Activated T-helper 2 cell treated with anti-CD3 and anti-CD28 coated beads, Interferon-gamma antibody, Interleukin-2, Interleukin-4, amounts not matched to agents 10 μg/mL and 5 μg/mL and 100 μg/mL, durations not matched to agents 14 hours and 24 hours and 36 hours (primary cell): Measurements from ENCODE around the gene RNF4. TPM values are rescaled to one million over a fixed set of nuclear protein-coding genes. Genes with fewer than 3 reads are reported as not detected.

ENCODE experiments used
- DNase-seq: peaks from one replicate; pipeline ENCODE4 v3.0.0; 2021; ENCODE audit warnings: low spot score
- H3K27ac Mint-ChIP-seq: one replicate; pipeline ENCODE4 v1.8.0; 2021; ENCODE audit warnings: mixed read lengths
- H3K27me3 Mint-ChIP-seq: one replicate; pipeline ENCODE4 v1.8.0; 2021; ENCODE audit warnings: low read depth, mixed read lengths
- H3K36me3 Mint-ChIP-seq: one replicate; pipeline ENCODE4 v1.8.0; 2021; ENCODE audit warnings: low read depth, mixed read lengths
- H3K4me1 Mint-ChIP-seq: one replicate; pipeline ENCODE4 v1.8.0; 2021; ENCODE audit warnings: low read depth, mixed read lengths
- H3K4me3 Mint-ChIP-seq: one replicate; pipeline ENCODE4 v1.8.0; 2021; ENCODE audit warnings: low read depth, mild to moderate bottlenecking, moderate library complexity, mixed read lengths
- H3K9me3 Mint-ChIP-seq: one replicate; pipeline ENCODE4 v1.8.0; 2021; ENCODE audit warnings: mixed read lengths
- intact Hi-C: fragments of 100-400 bp; cut with micrococcal nuclease; formaldehyde crosslinking; loops from one replicate; pipeline ENCODE4 v1.15.1; 2023
- total RNA-seq: library from RNA; stranded (reverse); gene quantifications from 2 replicates; pipeline ENCODE4 v1.2.3, GENCODE V29; 2022

The RNF4 gene
- total RNA-seq, 1 donor from 2014 or later = 99.1 TPM

GRCh38 chr4:2442175-2442993 is 26.5 kb upstream of the RNF4 start:
- peaks cover 2% of the 10 kb centered on the region for H3K4me1 Mint-ChIP-seq
- H3K9me3 Mint-ChIP-seq = no peaks in the 10 kb centered on the region
- DNase-seq = no peak
- H3K4me3 Mint-ChIP-seq = no peak overlapping the region
- no peaks in the 10 kb centered on the region for H3K36me3 Mint-ChIP-seq
- H3K27me3 Mint-ChIP-seq = no peaks in the 10 kb centered on the region
- H3K27ac Mint-ChIP-seq = no peak overlapping the region
- intact Hi-C loops = no loop called here

DNA sequence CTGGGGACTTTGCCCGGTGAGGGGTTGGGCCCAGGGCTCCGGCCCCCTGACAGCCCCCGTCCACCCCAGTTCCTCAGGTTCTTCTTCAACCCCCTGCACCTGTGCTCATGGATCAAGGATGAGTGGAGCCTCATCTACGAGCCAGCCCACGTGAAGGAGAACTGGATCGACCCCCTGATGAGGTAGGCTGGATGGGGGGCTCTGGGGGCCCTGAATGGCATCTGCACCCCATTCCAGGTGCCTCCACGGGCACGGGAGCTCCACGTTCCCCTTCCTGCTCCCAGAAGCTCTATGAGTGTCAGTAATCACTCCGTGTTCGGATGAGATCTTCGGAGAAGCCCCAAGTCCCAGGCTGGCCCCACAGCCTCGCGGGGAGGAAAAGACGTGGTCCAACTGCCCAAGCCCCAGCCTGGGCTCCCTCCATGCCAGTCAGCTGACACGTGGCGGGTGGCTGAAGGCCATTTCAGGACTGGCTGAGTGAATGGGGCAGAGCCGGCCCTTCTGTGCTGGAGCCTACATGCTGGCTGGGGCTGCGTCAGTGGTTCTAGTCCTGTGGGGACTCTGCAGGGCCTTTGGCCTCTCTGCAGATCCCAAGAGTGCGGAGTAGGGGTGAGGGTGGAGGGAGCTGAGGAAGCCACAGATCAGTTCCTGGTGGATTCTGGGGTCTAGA is 25.7 kb upstream of the RNF4 start:
- H3K4me1 Mint-ChIP-seq = peaks cover 2% of the 10 kb centered on the region
- no peak for DNase-seq
- intact Hi-C loops = no loop called here
- no peak overlapping the region for H3K27ac Mint-ChIP-seq
- no peaks in the 10 kb centered on the region for H3K27me3 Mint-ChIP-seq
- H3K36me3 Mint-ChIP-seq = no peaks in the 10 kb centered on the region
- H3K9me3 Mint-ChIP-seq = no peaks in the 10 kb centered on the region
- H3K4me3 Mint-ChIP-seq = no peak overlapping the region

GRCh38 chr4:2443956-2444740 is 24.8 kb upstream of the RNF4 start:
- Mint-ChIP-seq H3K27me3 (no peaks in the 10 kb centered on the region), H3K4me3 (no peak overlapping the region), H3K4me1 (peaks cover 2% of the 10 kb centered on the region), H3K27ac (no peak overlapping the region), H3K9me3 (no peaks in the 10 kb centered on the region), H3K36me3 (no peaks in the 10 kb centered on the region)
- intact Hi-C loops = no loop called here
- no peak for DNase-seq

- DNase-seq = no peak
- Mint-ChIP-seq H3K27me3 (no peaks in the 10 kb centered on the region), H3K27ac (no peak overlapping the region), H3K4me1 (peaks cover 2% of the 10 kb centered on the region), H3K9me3 (no peaks in the 10 kb centered on the region), H3K4me3 (no peak overlapping the region), H3K36me3 (no peaks in the 10 kb centered on the region)
- intact Hi-C loops = no loop called here
Observed at GRCh38 chr4:2445130-2445529, 23.8 kb upstream of the RNF4 start.

DNA sequence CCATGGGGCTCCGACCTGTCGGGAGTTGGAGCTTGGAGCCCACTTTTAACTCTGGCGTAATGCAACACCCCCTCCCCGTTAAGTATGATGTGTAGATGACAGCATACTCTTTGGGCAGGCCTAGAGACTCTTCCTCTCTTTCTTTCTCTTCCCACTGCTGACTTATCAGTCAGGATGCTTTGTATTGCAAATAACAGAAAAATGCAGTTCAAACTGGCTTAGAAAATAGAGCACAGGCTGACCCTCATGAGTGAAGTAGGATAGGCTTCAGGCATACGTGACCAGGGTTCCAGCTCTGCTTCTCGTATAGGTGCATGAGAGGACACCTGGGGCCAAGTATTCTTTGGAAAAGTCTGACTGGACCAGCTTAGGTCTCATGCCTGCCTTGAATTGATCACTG is 23.3 kb upstream of the RNF4 start:
- no peak for DNase-seq
- no peaks in the 10 kb centered on the region for H3K27me3 Mint-ChIP-seq
- no peak overlapping the region for H3K4me3 Mint-ChIP-seq
- H3K9me3 Mint-ChIP-seq = no peaks in the 10 kb centered on the region
- intact Hi-C loops = no loop called here
- no peak overlapping the region for H3K27ac Mint-ChIP-seq
- peaks cover 2% of the 10 kb centered on the region for H3K4me1 Mint-ChIP-seq
- no peaks in the 10 kb centered on the region for H3K36me3 Mint-ChIP-seq

DNA sequence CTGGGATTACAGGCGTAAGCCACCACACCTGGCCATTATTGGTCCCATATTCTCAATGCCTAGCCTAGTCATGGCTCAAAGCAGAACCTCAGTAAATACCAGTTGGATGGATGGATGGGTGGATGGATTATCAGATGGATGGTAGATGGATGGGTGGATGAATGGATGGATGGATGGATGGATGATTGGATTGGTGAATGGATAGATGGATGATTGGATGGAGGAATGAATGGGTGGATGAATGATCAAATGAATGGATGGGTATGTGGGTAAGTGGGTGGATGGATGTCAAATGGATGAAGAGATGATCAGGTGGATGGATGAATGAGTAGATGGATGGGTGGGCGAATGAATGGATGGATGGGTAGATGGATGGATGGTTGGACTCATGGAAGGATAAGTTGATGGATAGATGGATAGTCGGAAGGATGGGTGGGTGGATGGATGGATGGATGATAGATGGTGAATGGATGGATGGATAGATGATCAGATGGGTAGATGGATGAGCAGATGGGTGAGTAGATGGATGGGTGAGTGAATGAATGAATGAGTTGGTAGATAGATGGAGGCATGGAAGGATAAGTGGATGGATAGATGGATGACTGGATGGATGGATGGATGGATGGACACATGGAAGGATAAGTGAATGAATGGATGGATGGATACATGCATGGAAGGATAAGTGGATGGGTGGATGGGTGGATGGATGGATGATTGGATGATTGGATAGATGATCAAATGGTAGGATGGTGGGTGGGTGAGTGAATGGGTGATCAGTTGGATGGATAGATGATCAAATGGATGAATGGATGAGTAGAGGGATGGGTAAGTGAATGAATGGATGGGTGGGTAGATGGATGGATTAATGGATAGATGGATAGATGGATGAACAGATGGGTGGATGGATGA is 22.0 kb upstream of the RNF4 start:
- Mint-ChIP-seq H3K36me3 (no peaks in the 10 kb centered on the region), H3K9me3 (no peaks in the 10 kb centered on the region), H3K27ac (no peak overlapping the region), H3K27me3 (no peaks in the 10 kb centered on the region), H3K4me3 (no peak overlapping the region), H3K4me1 (no peaks in the 10 kb centered on the region)
- DNase-seq = no peak
- intact Hi-C loops = no loop called here

- H3K36me3 Mint-ChIP-seq = no peaks in the 10 kb centered on the region
- DNase-seq = no peak
- no peaks in the 10 kb centered on the region for H3K27me3 Mint-ChIP-seq
- H3K4me1 Mint-ChIP-seq = no peaks in the 10 kb centered on the region
- no peaks in the 10 kb centered on the region for H3K9me3 Mint-ChIP-seq
- intact Hi-C loops = no loop called here
- no peak overlapping the region for H3K4me3 Mint-ChIP-seq
- H3K27ac Mint-ChIP-seq = no peak overlapping the region
Observed at GRCh38 chr4:2448589-2448988, 20.3 kb upstream of the RNF4 start.

GRCh38 chr4:2449051-2449450 is 19.9 kb upstream of the RNF4 start:
- H3K9me3 Mint-ChIP-seq = no peaks in the 10 kb centered on the region
- intact Hi-C loops = no loop called here
- no peaks in the 10 kb centered on the region for H3K27me3 Mint-ChIP-seq
- H3K36me3 Mint-ChIP-seq = no peaks in the 10 kb centered on the region
- no peak for DNase-seq
- no peak overlapping the region for H3K4me3 Mint-ChIP-seq
- H3K4me1 Mint-ChIP-seq = no peaks in the 10 kb centered on the region
- no peak overlapping the region for H3K27ac Mint-ChIP-seq

DNA sequence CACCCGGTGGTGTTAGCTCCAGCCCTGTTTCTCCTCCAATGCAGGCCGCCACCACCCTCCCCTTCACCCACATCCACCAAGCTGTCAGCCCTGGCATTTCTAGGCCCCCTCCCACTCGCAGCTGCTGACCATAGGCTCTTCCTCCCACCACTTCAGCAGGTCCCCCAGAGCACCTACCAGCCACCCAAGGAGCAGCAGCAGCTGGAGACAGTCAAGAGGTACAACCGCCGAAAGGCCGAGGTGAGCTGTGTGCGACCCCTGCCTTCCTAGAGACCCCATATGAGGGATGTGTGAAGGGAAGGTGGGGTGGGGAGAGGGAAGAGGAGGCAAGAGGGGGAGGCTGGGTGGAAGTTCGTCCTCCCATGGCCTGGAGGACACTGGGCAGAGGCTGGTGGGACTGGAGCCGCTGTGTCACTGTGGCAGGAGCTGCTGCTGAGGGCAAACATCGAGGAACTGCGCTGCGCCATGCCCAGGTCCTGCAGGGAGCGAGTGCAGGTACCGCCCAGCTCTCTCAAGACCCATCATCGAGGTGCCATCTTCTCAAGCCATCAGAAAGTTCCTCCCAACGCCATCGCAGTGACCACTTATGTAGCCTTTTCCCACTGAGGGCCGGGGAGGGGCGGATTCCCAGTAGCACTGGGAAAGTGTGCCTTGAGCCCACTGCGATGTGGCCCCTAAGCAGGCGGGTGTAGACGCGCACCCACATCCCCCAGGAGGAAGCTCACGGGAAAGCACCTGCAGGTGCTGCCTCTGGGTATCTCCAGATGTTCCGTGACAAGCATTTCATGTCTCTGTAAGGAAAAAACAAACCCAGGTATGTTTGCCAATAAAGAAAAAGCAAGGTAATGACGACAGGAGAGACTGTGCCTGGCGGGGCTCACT is 19.2 kb upstream of the RNF4 start:
- DNase-seq = no peak
- intact Hi-C loops = no loop called here
- no peaks in the 10 kb centered on the region for H3K36me3 Mint-ChIP-seq
- H3K9me3 Mint-ChIP-seq = no peaks in the 10 kb centered on the region
- H3K27ac Mint-ChIP-seq = no peak overlapping the region
- H3K27me3 Mint-ChIP-seq = no peaks in the 10 kb centered on the region
- no peaks in the 10 kb centered on the region for H3K4me1 Mint-ChIP-seq
- H3K4me3 Mint-ChIP-seq = no peak overlapping the region

- no peak for DNase-seq
- Mint-ChIP-seq H3K27ac (no peak overlapping the region), H3K9me3 (no peaks in the 10 kb centered on the region), H3K4me1 (no peaks in the 10 kb centered on the region), H3K4me3 (no peak overlapping the region), H3K36me3 (no peaks in the 10 kb centered on the region), H3K27me3 (no peaks in the 10 kb centered on the region)
- intact Hi-C loops = no loop called here
Observed at GRCh38 chr4:2450394-2451035, 18.4 kb upstream of the RNF4 start.

DNA sequence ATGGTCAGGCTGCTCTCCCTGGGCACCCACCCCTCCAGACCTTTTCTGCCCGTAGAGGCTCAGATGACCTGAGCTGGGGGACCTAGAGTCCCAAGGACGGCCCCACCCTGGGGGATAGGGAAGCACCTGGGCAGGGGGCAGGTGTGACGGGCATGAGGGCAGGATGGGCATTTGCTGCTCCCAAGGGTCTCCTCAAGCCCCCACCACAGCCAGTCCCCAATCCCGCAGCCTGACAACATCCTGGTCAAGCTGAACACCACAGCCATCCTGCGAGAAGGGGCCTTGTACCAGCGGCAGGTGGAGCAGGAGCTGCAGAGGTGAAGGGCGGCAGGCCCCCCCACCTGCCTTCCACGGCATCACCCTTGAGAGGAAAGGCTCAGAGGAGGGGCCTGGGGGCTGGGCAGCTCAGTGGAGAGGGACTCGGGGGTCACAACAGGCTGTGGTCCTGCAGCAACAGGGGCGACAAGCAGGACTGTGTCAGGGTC is 17.8 kb upstream of the RNF4 start:
- Mint-ChIP-seq H3K36me3 (no peaks in the 10 kb centered on the region), H3K27me3 (no peaks in the 10 kb centered on the region), H3K27ac (no peak overlapping the region), H3K4me1 (no peaks in the 10 kb centered on the region), H3K4me3 (no peak overlapping the region), H3K9me3 (no peaks in the 10 kb centered on the region)
- DNase-seq = no peak
- intact Hi-C loops = no loop called here
